CD14-positive monocyte (primary cell): Measurements from ENCODE around the gene FRAS1. TPM values are rescaled to one million over a fixed set of nuclear protein-coding genes. Genes with fewer than 3 reads are reported as not detected.

Source experiments
- DNase-seq, 3 donors: peaks; one replicate each; pipeline ENCODE4 v3.0.0-alpha.2; 2011 to 2022
- H2AFZ ChIP-seq: 2 replicates; pipeline ENCODE4 v1.6.0; 2012; ENCODE audit warnings: mild to moderate bottlenecking, low read depth, low read length, inconsistent platforms; ENCODE audit not compliant: insufficient read depth, poor library complexity, severe bottlenecking
- H3K27ac ChIP-seq, 2 donors: 1 replicate in 1 of 2; 2 replicates in 1 of 2; pipeline ENCODE4 v1.5.1; 2012 to 2013; ENCODE audit warnings: low read length in 2 of 2, control low read depth in 1 of 2, inconsistent platforms in 1 of 2, low read depth in 1 of 2, mild to moderate bottlenecking in 1 of 2
- H3K27me3 ChIP-seq, 2 donors: one replicate each; pipeline versions ENCODE4 v1.6.0 to v1.6.1; 2011 to 2013; ENCODE audit warnings: low read length in 2 of 2; ENCODE audit not compliant: control insufficient read depth in 2 of 2, insufficient read depth in 2 of 2
- H3K36me3 ChIP-seq, 2 donors: replicated peaks in 1 of 2; 1 replicate in 1 of 2; 2 replicates in 1 of 2; pipeline versions ENCODE4 v1.5.1 to v1.6.1; 2012 to 2013; ENCODE audit warnings: low read length in 2 of 2, control low read depth in 1 of 2, inconsistent platforms in 1 of 2, mild to moderate bottlenecking in 1 of 2; ENCODE audit not compliant: insufficient read depth in 2 of 2, control insufficient read depth in 1 of 2
- H3K4me1 ChIP-seq, 2 donors: 1 replicate in 1 of 2; 2 replicates in 1 of 2; pipeline versions ENCODE4 v1.5.1 to v1.6.1; 2012 to 2013; ENCODE audit warnings: low read length in 2 of 2, control low read depth in 1 of 2, inconsistent platforms in 1 of 2, mild to moderate bottlenecking in 1 of 2, moderate library complexity in 1 of 2; ENCODE audit not compliant: insufficient read depth in 2 of 2, control insufficient read depth in 1 of 2
- H3K4me2 ChIP-seq: replicated peaks from 2 replicates; pipeline ENCODE3; 2012; ENCODE audit warnings: low read length, moderate library complexity, mild to moderate bottlenecking; ENCODE audit not compliant: poor library complexity, severe bottlenecking; ENCODE audit errors: extremely low read depth
- H3K4me3 ChIP-seq, 3 experiments: fragments of 200-600 bp in 1 of 3; sonication (generic) in 1 of 3; replicated peaks in 1 of 3; 1 replicate in 2 of 3; 2 replicates in 1 of 3; pipeline ENCODE4 v1.5.1; 2011 to 2013; ENCODE audit warnings: low read length in 3 of 3, mild to moderate bottlenecking in 3 of 3, control low read depth in 2 of 3, low read depth in 2 of 3, inconsistent platforms in 1 of 3, moderate library complexity in 1 of 3
- H3K79me2 ChIP-seq: 2 replicates; pipeline ENCODE4 v1.6.0; 2012; ENCODE audit warnings: mild to moderate bottlenecking, control low read depth, inconsistent platforms, low read length, moderate library complexity; ENCODE audit not compliant: insufficient read depth
- H3K9ac ChIP-seq: 2 replicates; pipeline ENCODE4 v1.6.0; 2017; ENCODE audit warnings: low read length, mild to moderate bottlenecking; ENCODE audit not compliant: insufficient read depth, poor library complexity, severe bottlenecking
- H3K9me3 ChIP-seq, 2 donors: replicated peaks in 1 of 2; 1 replicate in 1 of 2; 2 replicates in 1 of 2; pipeline versions ENCODE4 v1.5.1 to v1.6.1; 2012 to 2013; ENCODE audit warnings: low read length in 2 of 2, control low read depth in 1 of 2; ENCODE audit not compliant: control insufficient read depth in 1 of 2, insufficient read depth in 1 of 2
- H4K20me1 ChIP-seq: 2 replicates; pipeline ENCODE4 v1.6.0; 2012; ENCODE audit warnings: mild to moderate bottlenecking, low read length, control low read depth, moderate library complexity; ENCODE audit not compliant: insufficient read depth
- H3K27ac Mint-ChIP-seq, 7 donors: one replicate each; pipeline ENCODE4 v1.8.0; 2020; ENCODE audit warnings: mild to moderate bottlenecking in 7 of 7, mixed read lengths in 7 of 7, moderate library complexity in 6 of 7, inconsistent platforms in 2 of 7
- H3K27me3 Mint-ChIP-seq, 3 donors: one replicate each; pipeline ENCODE4 v1.8.0; 2021 to 2022; ENCODE audit warnings: low read depth in 3 of 3, mild to moderate bottlenecking in 3 of 3, mixed read lengths in 3 of 3, moderate library complexity in 3 of 3, inconsistent platforms in 1 of 3
- H3K36me3 Mint-ChIP-seq, 2 donors: one replicate each; pipeline ENCODE4 v1.8.0; 2020; ENCODE audit warnings: mixed read lengths in 2 of 2, inconsistent platforms in 1 of 2, mild to moderate bottlenecking in 1 of 2
- H3K4me1 Mint-ChIP-seq: one replicate; pipeline ENCODE4 v1.8.0; 2020; ENCODE audit warnings: mild to moderate bottlenecking, mixed read lengths
- H3K4me3 Mint-ChIP-seq, 2 donors: one replicate each; pipeline ENCODE4 v1.8.0; 2020; ENCODE audit warnings: mild to moderate bottlenecking in 2 of 2, mixed read lengths in 2 of 2, moderate library complexity in 1 of 2
- H3K9me3 Mint-ChIP-seq, 7 donors: one replicate each; pipeline ENCODE4 v1.8.0; 2020 to 2022; ENCODE audit warnings: mixed read lengths in 7 of 7, mild to moderate bottlenecking in 6 of 7, moderate library complexity in 6 of 7, inconsistent platforms in 2 of 7
- WGBS: methylation state at CpG from one replicate; pipeline ENCODE4 v1.1.5; 2013; ENCODE audit warnings: missing lambda C conversion rate; ENCODE audit not compliant: insufficient coverage; 5-methylcytosine and 5-hydroxymethylcytosine counted together
- intact Hi-C, 2 donors: fragments of 100-400 bp; cut with micrococcal nuclease; formaldehyde crosslinking; loops; one replicate each; pipeline versions ENCODE4 v1.15.0 to v1.15.1; 2023
- polyA plus RNA-seq, 3 donors: library from polyadenylated mRNA; depleted of rRNA in 1 of 3; unstranded in 2 of 3; stranded (reverse) in 1 of 3; fragments of 300-500 nt in 2 of 3; fragments of >200 nt in 1 of 3; fragmentation: Illumina TruSeq in 2 of 3; gene quantifications; 1 replicate in 2 of 3; 2 replicates in 1 of 3; pipeline ENCODE4 v1.2.3, GENCODE V29; 2012 to 2021
- TF ChIP-seq, protein P1 (sequence below): fragments of 200-600 bp; IDR thresholded peaks from one replicate; pipeline ENCODE4 v1.8.0; 2022; ENCODE audit warnings: antibody characterized with exemption, mild to moderate bottlenecking

FRAS1 gene
- polyA plus RNA-seq, 3 donors: not detected

DNA sequence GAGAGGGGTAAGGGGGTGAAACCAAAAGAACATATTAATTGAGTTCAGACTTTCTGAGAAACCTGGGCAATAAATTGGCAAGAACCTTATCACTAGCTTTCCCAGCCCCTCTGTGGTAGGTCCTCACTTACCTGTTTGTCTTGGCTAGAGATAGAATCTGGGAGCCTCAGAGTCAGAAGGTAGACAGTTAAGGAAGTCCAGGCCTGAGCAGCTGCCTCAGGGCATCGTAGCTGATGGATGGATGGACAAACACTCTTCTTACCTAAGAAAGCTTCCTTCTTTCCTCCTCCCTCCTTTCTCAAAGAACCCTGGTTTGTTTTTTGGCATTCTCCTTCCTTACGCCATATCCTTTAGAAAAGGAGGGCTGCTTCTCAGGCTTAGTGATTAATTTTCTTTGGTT, 24.4 kb downstream of the FRAS1 start:
- Mint-ChIP-seq H3K36me3 (no peaks in the 10 kb centered on the region), H3K27ac (no peak overlapping the region), H3K27me3 (peaks cover 2% of the 10 kb centered on the region in 3 donors), H3K4me1 (no peaks in the 10 kb centered on the region), H3K4me3 (no peak overlapping the region), H3K9me3 (peaks cover 0 to 3% (median 0%) of the 10 kb centered on the region in 7 donors)
- Histone ChIP-seq H2AFZ (no peak overlapping the region), H4K20me1 (no peaks in the 10 kb centered on the region), H3K36me3 (no peaks in the 10 kb centered on the region), H3K4me1 (no peaks in the 10 kb centered on the region), H3K27me3 (no peaks in the 10 kb centered on the region), H3K4me2 (no peak overlapping the region), H3K27ac (no peak overlapping the region), H3K9ac (no peak overlapping the region), H3K79me2 (no peaks in the 10 kb centered on the region), H3K4me3 (no peak overlapping the region), H3K9me3 (no peaks in the 10 kb centered on the region)
- DNase-seq: no peak
- no CpG with 5 or more reads among the region's 2 CpGs for WGBS
- intact Hi-C loops: no loop called here
- TF ChIP-seq, protein P1, sequence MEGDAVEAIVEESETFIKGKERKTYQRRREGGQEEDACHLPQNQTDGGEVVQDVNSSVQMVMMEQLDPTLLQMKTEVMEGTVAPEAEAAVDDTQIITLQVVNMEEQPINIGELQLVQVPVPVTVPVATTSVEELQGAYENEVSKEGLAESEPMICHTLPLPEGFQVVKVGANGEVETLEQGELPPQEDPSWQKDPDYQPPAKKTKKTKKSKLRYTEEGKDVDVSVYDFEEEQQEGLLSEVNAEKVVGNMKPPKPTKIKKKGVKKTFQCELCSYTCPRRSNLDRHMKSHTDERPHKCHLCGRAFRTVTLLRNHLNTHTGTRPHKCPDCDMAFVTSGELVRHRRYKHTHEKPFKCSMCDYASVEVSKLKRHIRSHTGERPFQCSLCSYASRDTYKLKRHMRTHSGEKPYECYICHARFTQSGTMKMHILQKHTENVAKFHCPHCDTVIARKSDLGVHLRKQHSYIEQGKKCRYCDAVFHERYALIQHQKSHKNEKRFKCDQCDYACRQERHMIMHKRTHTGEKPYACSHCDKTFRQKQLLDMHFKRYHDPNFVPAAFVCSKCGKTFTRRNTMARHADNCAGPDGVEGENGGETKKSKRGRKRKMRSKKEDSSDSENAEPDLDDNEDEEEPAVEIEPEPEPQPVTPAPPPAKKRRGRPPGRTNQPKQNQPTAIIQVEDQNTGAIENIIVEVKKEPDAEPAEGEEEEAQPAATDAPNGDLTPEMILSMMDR: no peak

DNA sequence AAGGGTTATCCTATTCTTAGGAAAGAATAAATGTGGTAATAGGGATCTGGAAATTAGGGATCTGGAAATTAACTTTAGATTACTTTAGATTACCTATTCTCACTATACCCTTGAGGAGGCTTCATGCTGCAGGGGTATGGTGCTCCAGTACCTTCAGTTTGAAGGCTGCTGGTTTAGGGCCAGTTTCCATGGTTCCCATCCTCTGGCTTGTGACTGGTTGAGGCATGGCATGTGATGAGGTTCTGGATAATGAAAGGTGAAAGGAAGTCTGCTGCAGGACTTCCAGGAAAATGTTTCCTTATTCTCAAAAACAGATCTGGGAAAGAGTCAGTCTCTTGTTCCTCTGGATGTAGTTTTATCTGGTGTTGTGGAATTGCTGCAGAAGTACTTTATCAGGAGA, 25.9 kb downstream of the FRAS1 start:
- Histone ChIP-seq H3K9me3 (no peaks in the 10 kb centered on the region), H2AFZ (no peak overlapping the region), H3K9ac (no peak overlapping the region), H3K4me1 (no peaks in the 10 kb centered on the region), H4K20me1 (no peaks in the 10 kb centered on the region), H3K4me2 (no peak overlapping the region), H3K4me3 (no peak overlapping the region), H3K27ac (no peak overlapping the region), H3K36me3 (no peaks in the 10 kb centered on the region), H3K27me3 (no peaks in the 10 kb centered on the region), H3K79me2 (no peaks in the 10 kb centered on the region)
- Mint-ChIP-seq H3K36me3 (no peaks in the 10 kb centered on the region), H3K27me3 (peaks cover 2 to 4% (median 2%) of the 10 kb centered on the region in 3 donors), H3K27ac (no peak overlapping the region), H3K9me3 (peaks cover 0 to 4% (median 0%) of the 10 kb centered on the region in 7 donors), H3K4me3 (no peak overlapping the region), H3K4me1 (no peaks in the 10 kb centered on the region)
- TF ChIP-seq, protein P1: no peak
- intact Hi-C loops: no loop called here
- no peak for DNase-seq
